Tongue (tissue), 2 donors: ENCODE data around the gene DLL4. TPM values are rescaled to one million over a fixed set of nuclear protein-coding genes. Genes with fewer than 3 reads are reported as not detected.
"Not testable (repeated sequence)": the region's sequence is repeated elsewhere in the genome, so short reads cannot be mapped to it uniquely, and the experiment has no call there.

Experiments used
- DNase-seq: peaks from one replicate; pipeline ENCODE4 v3.0.0-alpha.2; 2015
- total RNA-seq: library from RNA; depleted of rRNA; stranded (reverse); fragments of >200 nt; gene quantifications from one replicate; pipeline ENCODE4 v1.2.3, GENCODE V29; 2014

DLL4 gene
- total RNA-seq, 1 donor from 2014 or later = 22.5 TPM

DNA sequence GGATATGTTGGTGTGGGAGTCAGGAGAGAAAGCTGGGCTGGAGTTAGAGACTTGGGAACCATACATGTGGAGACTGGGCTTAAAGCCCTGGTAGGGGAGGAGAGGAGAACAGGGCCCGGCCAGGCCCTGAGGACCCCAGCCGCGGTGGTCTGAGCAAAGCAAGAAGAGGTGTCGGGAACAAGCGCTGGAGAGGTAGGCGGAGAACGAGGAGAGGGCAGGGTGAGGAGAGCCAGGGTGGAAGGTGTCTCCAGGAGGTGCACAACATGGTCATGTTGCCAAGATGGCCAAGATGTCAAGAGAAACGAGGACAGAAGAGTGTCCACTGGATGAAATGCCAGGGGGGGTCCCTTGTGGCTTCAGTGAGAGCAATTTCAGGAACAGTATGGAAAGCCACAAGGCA, 29.6 kb downstream of the DLL4 start:
- no peak for DNase-seq

DNA sequence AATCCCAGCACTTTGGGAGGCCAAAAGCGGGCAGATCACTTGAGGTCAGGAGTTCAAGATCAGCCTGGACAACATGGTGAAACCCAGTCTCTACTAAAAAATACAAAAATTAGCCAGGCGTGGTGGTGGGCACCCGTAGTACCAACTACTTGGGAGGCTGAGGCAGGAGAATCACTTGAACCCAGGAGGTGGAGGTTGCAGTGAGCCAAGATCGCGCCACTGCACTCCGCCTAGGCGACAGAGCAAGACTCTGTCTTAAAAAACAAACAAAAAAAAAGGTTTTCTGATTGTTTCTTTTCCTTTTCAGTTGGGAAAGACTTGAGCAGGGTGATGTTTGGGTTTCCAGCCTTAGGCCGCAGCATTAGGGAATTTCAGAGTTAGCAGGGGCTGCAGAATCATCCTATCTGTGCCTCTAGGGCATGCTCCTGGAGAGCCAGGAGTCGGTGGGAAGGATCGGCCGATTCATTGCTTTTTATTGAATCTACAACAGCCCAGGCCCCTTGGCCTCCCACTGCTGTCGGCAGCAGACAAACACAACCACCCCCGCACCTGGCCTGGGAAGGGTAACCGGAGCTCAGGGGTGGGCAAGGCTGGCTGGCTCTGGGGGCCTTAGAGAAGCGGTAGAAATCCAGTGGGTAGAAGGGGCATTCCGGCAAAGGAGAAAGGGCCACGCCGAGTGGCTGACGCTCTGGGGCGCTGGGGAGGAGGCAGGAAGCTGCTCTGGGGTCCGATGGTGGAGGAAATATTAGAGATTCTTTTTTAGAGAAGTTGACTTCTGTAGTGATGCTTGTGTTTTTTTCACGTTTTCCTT, 30.4 kb downstream of the DLL4 start:
- no peak for DNase-seq

DNA sequence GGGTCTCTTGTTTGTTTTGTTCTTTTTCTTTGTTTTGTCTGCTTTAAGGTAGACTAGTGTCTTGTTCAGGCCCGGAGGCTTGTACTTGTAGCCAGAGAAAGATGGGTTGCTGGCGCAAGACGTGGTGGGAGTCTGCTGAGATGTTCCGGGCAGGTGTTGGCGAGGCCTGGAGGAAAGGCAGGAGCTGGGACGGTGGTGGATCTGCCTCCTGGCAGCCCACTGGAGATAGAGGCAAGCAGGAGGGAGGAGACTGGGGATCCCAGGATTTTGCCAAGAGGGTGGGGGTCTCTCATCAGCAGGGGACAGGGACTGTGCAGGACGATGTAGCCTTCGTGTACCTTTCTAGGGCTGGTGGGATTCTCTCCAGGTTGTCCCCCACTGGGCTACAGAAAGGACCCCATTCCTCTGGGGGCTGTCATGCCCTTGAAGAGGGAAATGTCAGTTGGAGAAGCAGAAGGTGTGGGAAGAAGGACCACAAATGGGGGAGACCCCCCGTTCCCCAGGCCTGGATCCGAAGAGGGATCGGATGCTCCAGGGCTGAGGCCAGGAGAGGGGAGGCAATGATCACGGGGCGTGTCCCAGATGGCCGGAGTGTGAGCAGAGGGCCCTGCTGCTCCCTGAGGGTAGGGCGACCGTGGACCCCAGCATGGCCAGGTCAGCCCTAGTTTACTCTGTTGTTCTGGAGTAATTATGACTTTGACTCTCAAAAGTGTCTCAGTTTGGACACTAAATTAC, 31.2 kb downstream of the DLL4 start:
- DNase-seq = no peak

DNA sequence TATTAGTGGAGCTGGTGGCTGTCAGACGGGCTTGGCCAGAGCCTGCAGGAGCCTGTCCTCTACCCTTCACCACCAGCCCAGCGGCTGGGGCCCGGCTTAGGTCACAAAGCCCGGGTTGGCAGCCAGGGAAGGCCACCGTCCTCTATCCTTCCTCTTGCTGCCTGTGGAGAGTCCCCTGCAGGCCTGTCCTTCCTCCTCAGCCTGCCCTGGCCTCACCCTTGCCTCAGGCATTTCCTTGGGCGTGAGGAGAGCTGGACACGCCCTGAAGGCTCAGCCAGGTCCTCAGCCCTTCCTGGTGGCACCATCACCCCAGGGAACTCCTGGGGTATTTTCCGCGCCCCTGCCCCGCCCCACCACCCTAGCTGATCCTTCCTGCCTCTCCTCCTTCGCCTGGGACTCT, 31.8 kb downstream of the DLL4 start:
- DNase-seq = no peak

DNA sequence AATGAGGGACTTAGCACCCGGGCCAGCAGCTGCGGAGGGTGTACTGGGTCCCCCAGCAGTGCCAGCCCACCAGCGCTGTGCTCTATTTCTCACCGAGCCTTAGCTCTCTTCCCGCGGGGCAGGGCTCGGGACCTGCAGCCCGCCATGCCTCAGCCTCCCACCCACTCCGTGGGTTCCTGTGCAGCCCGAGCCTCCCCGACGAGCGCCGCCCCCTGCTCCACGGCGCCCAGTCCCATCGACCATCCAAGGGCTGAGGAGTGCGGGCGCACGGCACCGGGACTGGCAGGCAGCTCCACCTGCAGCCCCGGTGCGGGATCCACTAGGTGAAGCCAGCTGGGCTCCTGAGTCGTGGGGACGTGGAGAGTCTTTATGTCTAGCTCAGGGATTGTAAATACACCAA, 32.6 kb downstream of the DLL4 start:
- not testable (repeated sequence) for DNase-seq

DNA sequence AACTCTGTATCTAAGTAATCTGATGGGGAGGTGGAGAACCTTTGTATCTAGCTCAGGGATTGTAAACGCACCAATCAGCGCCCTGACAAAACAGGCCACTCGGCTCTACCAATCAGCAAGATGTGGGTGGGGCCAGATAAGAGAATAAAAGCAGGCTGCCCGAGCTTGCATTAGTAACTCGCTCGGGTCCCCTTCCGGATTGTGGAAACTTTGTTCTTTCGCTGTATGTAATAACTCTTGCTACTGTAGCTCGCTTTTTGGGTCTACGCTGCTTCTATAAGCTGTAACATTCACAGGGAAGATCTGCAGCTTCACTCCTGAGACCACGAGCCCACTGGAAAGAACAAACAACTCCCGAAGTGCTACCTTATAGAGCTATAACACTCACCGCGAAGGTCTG, 33.2 kb downstream of the DLL4 start:
- not testable (repeated sequence) for DNase-seq

DNA sequence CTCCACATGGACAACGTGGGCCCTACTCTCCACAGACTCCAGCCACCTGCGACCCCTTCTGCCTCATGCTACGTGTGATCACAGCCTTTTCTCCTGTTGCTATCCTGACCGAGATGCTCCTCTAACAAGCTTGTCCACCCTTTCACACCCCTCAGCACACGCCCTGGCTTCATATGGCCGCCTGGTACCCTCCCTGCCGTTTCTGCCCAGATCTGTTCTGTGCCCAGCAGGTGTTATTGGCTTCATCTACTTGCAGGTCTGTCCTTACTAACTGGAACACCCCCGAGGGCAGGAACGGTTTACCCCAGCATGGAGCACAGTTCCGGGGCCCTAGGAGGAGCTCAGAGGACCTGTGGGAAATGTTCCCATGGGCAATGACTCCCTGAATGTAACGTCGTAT, 34.1 kb downstream of the DLL4 start:
- DNase-seq = no peak

DNA sequence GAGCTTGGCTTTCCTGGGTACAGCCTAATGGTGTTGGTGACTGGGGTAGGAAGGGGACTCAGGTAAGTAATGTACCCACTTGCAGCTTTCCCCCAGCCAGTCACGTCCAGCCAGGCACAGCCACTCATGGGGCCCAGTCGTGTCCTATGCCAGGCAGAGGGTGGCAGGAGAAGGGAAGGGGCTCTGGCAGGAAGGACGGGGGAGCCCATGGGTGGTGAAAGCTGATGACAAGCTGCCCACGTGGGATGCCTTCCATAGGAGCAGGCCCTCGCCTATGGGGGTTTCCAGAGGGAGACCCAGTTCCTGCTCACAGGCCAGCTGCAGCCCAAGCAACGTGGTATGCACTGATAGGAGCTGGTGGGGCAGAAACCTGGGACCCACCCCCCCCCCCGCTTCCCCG, 34.9 kb downstream of the DLL4 start:
- DNase-seq = no peak

DNA sequence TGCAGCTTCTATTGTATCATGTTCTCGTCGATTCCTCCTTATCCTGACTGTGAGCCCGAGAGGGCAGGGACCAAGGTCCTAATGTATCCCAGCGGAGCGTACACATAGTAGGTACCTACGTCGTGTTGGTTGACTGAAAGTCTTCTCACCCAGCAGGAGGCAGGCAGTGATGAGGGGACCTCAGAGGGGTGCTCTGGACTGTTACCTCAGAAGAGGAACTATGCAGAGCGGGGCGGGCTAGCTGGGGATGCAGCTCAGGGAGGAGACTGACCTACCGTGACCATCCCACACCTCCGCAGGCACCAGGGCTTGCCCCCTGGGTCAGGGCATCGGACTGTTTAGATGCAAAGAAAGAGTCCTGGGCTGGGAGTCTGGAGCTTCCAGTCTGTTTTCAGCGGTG, 35.5 kb downstream of the DLL4 start:
- DNase-seq = no peak

DNA sequence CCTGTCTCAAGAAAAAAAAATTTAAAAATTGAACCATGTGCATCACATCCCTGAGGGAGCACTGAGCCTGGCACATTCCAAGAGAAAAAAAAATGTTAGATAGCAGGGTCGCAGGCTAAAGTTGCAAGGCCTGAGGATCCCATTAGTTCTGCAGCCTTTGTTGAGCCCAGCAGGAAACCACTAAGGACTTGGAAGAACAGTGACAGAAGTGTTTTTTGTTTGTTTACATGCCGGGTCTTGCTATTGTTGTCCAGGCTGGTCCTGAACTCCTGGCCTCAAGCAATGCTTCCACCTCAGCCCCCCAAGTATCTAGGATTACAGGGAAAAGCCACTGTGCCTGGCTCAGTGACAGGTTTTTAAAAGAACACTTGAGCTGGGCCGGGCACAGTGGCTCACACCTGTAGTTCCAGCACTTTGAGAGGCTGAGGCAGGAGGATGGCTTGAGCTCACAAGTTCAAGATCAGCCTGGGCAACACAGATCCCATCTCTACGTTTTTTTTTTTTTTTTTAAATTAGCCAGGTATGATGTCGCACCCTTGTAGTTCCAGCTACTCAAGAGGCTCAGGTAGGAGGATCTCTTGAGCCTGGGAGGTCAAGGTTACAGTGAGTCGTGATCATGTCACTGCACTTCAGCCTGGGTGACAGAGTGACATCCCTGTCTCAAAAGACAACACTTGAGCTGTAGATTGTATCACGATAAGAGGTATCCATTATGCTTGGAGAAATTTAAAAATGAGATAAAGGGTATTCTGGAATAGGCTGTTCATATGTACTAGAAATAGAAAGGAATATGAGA, 39.3 kb downstream of the DLL4 start:
- DNase-seq = no peak

DNA sequence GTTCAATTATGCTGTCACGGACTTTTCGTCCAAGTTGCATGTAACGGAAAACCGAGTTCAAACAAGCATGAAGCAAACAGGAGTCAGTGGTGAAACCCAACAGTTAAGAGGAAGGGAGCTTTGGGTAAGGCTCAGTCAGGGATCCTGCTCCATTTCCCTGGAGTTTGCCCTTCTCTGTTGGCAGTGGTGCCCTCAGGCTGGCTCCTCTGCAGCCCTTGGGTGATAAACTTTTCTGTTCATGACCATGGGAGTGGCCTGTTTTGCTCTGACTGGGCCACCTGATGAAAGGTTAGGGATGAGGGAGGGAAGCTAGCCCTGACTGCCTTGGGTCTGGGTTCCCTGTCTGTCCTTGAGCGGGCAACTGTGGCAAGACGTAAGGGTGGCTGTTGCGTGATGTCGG, 40.2 kb downstream of the DLL4 start:
- DNase-seq = no peak

DNA sequence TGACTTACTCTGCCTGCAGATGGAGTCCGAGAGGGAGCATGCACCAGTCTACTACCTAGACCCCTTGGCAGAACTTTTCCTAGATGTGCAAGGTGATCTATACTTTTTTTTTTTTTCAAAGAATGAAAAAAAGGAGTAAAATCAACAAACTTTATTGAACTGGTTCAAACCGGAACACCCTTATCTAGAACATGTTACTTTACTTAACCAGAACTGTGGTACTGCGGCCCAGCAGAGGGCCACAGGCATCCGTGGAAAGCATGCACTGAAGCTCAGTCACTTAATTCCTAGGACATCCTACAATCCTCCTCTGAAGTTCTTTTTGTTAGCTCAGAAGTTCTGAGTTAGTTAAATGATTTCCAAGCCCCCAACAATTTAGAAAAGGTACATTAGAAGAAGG, 45.7 kb downstream of the DLL4 start:
- DNase-seq = no peak

DNA sequence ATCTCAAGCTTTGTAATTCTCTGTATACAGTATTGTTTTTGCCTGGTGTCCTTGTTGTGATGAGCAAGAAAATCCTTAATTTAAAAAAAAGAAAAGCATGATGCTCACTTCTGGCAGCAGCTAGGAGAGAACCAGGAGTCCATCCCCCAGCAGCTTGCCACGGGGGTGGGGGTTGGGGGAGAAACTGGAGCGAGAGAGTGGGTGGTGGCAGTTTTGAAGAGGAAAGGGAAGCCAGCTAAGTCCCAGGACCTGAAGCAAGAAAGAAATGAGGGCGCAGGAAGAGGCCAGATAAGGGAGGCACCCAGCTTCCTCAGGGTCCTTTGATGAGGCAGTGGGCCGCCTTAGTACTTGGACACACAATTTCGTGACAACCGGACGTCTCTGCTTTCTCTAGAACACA, 47.7 kb downstream of the DLL4 start:
- no peak for DNase-seq

DNA sequence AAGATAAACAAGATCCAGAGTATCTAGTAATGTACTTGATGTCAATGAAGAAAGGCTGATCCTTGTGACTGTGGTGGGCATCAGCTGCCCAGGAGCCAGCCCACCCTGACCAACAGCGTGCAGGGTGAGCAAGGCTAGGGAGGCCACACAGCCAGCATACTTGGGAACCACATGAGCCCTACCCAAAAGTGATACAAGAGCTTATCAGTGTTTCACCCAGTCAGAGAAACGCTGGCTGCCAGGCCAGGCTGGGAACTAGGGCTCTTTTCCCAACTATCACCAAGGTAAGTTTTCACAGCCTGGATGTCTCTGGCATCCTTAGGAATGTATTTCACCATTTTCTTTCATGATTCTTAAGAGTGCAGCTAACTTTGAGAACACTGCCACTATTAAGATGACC, 49.0 kb downstream of the DLL4 start:
- DNase-seq = no peak

DNA sequence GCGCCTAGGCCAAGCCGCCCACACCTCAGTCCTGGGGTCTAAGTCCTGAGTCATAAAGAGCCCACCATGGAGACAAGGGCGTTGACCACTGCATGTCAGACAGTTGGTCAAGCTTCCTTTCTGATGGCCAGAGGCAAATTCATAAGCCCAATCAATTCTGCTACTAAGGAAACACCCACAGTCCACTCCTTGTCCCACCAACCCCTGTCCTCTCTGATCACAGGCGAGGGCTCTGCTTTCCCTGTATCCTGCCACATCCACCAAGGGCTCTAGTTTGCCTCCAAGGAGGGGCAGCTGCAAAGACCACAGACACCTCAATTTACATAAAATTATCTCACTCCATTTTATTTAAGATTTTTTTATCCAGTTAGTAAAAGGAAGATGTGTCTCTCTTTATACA, 49.4 kb downstream of the DLL4 start:
- no peak for DNase-seq

DNA sequence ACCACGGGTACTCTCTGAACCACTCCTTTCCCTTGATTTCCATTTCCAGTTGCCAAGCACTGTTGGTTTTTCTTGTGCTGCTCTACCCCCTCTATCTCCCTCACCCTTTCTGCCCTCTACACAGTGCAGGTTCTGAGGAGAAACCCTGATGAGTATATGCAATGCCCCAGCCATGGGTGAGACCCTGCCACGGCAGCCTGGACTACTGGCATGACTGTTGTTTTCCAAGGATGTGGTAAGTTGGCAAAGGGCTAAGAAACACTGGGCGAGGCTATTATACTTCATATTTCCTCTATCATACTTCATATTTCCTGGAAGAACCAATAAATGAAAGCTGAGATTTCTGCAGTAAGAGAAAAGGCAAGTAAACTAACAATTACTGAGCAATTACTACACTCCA, 52.0 kb downstream of the DLL4 start:
- DNase-seq = no peak

DNA sequence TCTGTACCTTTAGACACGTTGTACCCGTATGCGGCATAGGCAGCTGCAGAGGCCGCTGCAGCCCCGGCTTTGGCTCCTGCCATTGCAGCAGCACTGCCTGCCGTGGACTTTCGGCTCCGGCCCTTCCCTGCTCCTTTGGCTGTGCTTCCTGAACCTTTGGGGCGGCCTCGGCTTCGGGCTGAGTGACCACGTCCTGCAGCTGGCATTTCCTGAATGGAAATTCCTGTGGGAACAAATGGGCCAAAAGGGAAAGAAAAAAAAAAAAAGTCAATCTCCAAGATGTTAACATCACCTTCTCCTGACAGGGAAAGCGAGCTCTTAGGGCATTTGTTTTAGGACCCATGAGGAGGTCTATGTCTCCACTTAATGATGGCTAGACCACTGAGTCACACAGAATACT, 53.7 kb downstream of the DLL4 start:
- no peak for DNase-seq

DNA sequence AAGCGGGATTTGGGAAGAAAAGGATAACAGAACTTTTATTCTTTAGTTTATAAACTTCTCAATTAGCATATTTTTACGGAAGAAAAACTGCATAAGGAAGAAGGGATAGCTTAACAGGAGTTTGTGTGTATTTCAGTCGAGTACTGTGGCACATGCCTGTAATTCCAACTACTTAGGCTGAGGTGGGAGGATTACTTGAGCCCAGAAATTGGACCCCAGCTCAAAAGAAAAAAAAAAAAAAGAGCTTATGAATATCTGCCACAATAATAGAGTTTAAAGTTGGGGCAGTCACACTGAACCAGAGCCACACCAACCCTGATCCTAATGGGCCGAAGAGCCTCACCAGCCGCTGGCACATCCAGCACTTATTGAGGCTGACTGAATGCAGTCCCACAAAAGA, 55.3 kb downstream of the DLL4 start:
- no peak for DNase-seq

DNA sequence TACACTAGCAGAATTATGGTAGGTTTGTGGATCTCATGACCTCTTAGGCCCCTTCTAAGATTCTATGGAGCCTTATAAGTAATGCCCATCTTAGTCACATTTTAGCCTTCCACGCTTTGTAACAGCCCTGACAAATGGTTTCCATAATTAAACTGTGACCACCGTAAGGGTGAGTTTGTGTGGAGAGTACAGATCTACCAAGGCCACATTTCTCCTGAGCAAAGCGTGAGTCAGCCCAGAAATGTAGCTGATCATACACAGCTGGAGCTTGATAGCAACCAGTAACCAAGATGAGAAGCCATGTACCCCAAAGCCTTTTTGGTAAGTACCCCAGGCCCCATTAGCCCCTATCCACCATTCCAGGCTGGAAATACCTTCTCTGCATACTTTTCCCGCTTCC, 55.8 kb downstream of the DLL4 start:
- DNase-seq = no peak

DNA sequence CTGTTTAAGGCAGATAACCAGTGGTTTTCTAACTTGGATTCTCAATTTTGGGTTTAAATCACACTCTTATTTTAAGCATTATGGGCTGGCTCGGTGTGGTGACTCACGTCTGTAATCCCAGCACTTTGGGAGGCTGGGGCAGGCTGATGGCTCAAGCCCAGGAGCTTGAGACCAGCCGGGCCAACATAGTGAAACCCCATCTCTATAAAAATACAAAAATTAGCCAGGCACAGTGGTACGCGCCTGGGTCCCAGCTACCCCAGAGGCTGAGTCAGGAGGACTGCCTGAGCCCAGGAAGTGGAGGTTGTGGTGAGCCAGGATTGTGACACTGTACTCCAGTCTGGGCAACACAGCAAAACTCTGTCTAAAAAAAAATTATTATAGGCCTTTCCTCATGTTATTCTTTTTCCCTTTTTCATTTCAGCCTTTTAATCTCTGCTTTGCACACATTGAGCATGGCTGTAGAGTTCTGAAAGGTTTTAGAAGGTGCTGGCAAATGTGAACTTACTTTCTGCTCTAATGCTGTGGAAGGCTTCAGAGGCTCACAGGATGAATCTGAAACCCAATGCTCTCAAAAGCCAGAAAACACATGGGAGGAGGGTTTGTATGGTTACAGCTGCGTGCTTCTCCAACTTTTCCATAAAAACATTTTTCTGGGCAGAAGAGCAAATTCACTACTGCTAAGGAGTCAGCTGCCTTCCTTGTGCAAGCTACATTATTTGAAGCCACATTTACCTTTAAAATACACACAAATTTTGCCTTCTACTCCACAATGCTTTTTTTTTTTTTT, 56.6 kb downstream of the DLL4 start:
- peak; percentile 28 for DNase-seq

DNA sequence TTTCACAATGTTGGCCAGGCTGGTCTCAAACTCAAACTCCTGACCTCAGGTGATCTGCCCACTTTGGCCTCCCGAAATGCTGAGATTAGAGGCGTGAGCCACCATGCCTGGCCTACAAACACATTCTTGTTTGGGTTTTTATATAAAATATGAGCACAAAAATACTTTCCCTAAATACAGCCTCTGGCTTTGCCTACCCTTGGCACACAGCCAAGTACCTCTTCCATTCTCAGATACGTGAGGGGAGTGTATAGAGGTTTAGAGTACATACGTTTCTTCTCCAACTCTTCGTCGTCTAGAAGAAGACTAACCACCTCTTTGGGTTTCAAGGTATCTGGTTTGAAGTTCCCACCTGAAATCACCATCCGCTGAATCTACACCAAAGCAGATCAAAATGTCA, 57.7 kb downstream of the DLL4 start:
- DNase-seq = no peak

DNA sequence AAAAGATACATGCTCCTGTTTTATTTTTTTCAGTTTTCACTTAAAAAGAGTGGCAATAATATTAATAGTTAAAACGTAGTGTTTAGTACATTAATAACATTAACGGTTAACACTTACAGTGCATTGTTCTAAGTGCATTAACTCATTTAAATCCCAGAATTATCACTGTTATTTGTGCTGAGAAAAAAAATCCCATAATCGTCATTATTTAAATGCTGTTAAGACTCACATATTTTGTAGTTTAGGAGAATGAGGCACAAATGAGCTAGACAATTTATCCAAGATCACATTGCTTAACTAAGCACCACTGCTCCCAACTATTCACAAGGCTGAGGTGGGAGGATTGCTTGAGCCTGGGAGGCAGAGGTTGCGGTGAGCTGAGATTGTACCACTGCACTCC, 59.0 kb downstream of the DLL4 start:
- no peak for DNase-seq
